Amniotic epithelial cell (primary cell): ENCODE measurements around the gene TXNDC15.
A peak's percentile ranks its signal among the peaks of the same experiment; 100 is the strongest.
"Not testable (repeated sequence)": the region's sequence is repeated elsewhere in the genome, so short reads cannot be mapped to it uniquely, and the experiment has no call there.

Experiments
- DNase-seq: peaks from one replicate; pipeline ENCODE4 v3.0.0-alpha.2; 2010; ENCODE audit warnings: low read depth

TXNDC15 gene, protein sequence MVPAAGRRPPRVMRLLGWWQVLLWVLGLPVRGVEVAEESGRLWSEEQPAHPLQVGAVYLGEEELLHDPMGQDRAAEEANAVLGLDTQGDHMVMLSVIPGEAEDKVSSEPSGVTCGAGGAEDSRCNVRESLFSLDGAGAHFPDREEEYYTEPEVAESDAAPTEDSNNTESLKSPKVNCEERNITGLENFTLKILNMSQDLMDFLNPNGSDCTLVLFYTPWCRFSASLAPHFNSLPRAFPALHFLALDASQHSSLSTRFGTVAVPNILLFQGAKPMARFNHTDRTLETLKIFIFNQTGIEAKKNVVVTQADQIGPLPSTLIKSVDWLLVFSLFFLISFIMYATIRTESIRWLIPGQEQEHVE

DNA sequence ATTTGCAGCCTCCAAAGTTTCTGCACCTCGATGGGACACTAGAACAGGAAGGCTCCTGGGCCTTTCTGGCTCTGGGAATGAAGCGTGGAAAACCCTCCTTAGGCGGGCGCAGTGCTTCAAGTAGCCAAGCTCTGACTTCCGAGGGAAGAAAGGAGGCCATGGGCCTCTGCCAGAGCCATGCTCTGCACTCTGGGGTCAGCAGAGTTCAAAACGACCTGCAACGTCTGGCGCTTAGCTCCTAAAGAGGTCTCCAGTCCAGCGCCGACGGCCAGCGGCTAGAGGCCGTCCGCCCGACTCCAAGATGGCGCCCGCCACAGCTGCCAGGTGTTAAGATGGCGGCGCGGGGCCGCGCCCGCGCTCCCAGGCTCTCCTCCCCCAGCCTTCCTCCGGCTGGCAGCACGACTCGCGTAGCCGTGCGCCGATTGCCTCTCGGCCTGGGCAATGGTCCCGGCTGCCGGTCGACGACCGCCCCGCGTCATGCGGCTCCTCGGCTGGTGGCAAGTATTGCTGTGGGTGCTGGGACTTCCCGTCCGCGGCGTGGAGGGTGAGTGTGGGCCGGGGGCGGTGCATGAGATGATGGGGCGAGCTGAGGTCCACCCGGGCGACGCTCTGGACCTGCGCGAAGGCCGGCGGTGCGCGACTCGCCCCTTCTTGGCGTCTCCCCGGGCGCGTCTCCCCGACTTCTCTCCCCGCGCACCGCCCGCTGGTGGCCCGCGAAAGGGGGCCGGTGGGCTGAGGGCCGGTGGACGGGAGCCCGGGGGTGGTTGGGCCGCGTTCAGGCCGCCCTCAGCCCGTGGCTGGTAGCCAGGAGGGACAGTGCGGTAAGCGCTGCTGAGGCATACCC is at the start of gene TXNDC15:
TXNDC15 (plus strand) TSS at position 385 of the 844 bp plus-strand sequence; CDS start at position 442, 57 bp downstream.
- peak; percentile 82 for DNase-seq

DNA sequence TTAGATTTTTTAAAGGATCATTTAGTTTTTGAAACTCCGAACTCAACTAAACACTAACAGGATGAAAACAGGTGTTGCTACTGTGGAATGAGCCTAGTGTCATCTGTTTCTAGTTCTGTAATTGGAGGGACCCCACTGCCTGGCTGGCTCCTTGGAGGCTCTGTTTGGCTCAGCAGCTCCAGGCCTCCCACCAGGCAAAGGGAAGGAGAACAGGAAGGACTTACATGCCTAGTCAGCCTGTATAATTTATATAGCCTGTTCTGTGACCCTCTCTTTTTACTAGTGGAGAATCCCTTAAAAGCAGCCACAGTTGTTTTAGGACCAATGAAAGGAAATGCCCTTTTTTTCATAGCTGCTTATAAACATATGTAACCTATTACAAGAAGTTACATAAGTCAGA is 49.5 kb upstream of the TXNDC15 start:
- DNase-seq, result no peak

DNA sequence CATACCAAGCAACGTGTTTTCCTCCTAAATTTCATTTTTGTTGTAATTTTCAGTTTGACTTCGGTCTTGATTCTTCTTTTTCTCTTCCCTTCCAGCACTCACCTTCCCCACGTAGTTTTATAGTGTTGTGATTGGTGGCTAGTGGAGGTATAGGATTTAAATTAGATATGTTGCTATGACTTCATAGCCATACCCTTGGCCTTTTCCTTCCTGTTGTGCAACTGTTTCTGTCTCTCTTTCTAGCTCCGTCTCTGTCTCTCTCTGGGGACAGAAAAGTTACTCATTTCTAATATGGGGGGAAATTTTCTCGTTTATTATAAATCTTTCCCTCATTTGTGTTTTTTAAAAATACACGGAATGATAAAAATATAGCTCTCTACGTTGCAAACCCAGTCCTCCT is 49.0 kb upstream of the TXNDC15 start:
- no peak for DNase-seq

DNA sequence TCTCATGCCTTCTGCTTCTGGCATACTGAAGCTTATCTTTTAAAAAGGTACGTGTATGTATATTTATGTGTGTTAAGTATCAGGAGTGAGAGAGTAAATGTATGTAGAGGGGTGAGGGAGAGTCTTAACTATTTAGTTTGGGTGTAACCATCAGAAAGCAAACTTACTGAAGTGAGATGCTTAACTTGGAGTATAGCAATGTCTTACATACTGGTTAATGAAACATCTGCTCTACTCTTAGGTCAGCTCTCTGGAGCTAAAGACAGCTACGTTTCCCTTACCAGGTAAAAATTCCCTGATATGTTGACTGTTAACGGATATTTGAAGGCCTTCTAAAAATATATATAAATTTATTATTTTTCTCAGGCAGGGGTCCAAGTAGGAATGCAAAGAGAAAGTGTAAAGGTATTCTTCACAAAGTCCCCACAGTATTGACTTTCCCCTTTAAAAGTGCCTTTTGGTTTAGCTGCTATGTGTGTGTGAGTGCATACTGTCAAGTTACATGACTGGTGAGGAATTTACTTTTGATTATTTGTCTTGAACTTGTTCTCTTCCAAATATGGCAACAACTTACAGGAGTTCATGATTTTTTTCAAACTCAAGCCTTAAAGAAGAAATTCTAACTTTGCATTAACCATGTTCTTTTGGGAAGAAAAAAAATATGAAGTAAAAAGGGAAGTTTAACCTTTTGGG is 40.7 kb upstream of the TXNDC15 start:
- peak; percentile 33 for DNase-seq

DNA sequence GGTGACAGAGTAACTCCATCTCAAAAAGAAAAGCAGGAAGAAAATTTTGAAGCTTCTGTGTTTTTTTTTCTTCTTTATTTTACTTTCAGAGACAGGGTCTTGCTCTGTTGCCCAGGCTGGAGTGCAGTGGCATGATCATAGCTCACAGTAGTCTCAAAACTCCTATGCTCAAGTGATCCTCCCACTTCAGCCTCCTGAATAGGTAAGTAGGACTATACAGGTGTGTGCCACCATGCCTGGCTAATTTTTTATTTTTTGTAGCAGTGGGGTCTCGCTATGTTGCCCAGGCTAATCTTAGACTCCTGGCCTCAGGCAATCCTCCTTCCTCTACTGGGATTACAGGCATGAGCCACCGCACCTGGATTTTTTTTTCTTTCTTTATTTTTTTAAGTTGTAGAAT is 38.5 kb upstream of the TXNDC15 start:
- DNase-seq, result no peak

DNA sequence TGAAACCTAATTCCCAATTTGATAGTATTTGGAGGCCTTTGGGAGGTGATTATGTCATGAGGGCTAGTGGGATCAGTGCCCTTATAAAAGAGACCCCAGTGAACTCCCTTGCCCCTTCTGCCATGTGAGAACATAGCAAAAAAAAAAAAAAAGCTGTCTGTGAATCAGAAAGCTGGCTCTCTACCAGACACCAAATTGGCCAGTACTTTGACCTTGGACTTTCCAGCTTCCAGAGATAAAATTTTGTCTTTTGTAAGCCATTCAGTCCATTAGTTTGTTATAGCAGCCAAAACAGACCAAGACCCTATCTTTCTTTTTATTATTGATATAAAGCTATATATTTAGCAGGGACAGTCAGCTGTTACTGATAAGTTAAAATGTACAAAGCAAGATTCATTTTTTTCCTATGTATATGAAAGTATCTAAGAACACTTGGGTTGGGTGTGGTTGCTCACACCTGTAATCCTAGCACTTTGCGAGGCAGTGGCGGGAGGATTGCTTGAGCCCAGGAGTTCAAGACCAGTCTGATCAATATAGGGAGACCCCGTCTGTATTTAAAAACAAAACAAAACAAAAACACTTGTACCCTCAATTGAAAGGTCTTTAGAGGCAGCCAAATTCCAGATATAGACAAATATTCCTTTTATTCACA is 36.5 kb upstream of the TXNDC15 start:
- DNase-seq, result peak; percentile 62

DNA sequence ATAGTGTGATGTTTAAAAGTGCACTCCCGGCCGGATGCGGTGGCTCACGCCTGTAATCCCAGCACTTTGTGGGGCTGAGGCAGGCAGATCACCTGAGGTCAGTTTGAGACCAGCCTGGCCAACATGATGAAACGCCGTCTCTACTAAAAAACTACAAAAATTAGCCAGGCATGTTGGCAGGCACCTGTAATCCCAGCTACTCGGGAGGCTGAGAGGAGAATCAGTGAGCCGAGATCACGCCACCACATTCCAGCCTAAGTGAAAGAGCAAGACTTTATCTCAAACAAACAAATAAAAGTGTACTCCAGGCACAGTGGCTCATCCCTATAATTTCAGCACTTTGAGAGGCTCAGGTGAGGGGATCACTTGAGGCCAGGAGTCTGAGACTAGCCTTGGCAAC is 35.8 kb upstream of the TXNDC15 start:
- not testable (repeated sequence) for DNase-seq

DNA sequence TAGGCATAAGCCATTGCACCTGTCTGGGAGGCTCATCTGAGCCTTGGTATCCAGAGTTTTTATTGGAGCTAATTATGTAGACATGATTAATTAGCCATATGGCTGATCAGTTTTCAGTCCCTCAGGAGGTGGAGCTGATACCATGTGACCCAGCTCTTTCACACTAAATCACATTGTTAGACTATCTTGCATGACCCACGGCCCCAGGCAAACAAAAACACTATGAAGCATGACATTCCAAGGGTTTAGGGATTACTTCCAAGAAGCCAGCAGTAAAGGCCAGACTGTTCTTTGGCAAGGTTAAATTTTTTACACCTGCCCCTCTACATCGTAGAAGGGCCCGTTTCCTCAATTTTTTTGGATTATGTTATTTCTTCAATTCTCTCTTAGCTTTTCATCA is 33.4 kb upstream of the TXNDC15 start:
- DNase-seq, result no peak

DNA sequence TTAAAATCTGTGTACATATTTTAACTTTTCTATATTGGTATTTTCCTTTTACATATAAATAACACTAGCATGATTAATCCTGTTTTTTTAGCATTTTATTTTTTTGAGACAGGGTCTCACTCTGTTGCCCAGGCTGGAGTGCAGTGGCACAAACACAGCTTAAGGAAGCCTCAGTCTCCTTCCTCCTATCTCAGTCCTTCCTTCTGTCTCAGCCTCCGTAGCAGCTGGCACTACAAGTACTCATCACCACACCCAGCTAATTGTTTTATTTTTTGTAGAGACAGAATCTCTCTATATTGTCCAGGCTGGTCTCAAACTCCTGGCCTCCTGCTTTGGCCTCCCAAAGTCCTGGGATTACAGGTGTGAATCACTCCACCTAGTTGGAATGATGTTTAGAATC is 29.9 kb upstream of the TXNDC15 start:
- DNase-seq, result no peak

DNA sequence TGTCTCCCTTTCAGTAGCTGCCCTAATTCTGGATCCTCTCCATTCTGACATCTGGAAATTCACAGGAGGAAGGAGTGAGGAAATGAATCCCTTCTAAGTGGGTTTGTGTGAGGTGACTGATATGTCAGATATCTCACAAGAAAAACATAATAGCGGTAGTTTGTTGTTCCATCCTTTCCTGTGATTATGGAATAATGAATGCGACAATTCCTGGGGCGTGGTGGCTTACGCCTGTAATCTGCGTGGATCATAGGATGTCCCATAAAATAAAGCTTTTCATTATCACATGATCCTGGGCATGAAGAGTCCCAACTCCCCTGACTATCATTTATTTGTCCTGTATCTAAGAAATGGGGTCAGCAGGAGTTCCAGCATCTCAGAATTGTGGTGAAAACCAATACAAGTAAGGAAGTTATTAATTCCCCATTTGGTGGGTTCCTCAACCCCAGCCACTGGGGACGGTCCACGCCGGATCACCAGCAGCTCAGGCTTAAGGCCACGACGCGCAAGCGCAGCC is 28.8 kb upstream of the TXNDC15 start:
- peak; percentile 22 for DNase-seq

DNA sequence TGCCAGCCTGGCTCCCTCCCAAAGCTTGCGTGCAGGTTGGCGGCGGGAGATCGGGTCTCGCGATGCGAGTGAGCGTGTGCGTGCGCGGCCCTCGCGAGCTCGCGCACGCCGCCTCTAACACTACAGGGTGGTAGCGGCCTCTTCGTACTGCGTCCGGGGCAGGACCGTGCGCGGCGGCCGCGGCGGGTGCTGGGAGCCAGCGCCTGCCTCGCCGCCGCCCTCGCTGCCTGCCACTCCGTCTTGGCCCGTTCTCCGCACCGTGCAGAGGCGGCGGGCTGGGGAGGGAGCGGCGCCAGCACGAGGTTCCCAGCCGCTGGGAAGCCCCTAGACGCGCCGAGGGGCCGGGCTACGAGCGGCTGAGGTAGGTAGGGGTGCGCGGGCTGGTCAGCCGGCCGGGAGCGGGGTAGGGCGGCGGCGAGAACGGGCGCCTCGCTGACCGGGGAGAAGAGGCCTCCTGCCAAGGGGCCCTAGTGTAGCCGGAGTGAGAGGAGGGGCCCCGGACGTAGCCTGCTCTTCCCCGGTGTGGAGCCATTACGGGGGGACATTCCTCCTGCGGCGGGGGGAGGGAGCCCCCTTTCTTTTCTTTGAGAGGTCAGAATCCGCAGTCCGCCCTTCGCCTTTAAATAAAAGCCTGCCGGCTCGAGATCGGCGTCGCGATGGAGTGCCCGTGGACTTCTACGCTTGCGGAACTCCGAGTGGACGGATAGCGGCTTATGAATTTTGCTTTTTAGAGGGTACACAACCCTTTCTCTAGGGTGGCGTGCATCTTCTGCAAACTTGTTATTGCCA is 28.1 kb upstream of the TXNDC15 start, which contains the start of gene C5orf24:
C5orf24 (plus strand) TSS at position 117 of the 789 bp plus-strand sequence. CDS start 8,933 bp downstream, outside the sequence.
- peak; percentile 94 for DNase-seq

DNA sequence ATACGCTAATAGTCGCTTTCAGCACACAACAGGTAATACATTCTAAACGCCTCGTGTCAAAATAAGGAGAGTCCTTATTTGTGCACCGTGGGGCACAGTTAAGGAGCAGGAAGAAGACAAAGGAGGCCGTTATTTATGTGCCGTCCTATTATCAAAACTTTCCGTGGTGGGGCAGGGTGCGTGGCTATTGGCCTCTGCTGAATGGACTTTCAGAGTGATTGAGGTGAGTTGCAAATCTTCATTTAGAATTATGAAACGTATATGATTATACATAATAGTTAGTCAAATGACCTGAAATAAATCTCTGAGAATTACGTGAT is 27.6 kb upstream of the TXNDC15 start:
- peak; percentile 17 for DNase-seq

DNA sequence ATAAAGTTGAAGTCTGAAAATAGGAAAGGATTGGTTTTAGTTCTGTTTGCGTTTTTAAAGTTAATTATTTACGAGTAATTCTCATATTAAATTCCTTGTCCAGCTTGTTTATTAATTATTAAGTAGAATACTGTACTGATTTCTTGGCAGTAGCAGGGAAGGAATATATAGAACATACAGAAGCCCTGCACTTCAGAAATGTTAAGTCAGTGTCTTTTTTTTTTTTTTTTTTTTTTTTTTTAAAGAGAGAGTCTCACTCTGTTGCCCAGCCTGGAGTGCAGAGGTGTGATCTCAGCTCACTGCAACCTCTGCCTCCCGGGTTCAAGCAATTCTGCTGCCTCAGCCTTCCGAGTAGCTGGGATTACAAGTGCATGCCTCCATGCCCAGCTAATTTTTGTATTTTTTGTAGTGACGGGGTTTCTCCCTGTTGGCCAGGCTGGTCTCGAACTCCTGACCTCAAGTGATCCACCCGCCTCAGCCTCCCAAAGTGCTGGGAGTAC is 24.7 kb upstream of the TXNDC15 start:
- not testable (repeated sequence) for DNase-seq

DNA sequence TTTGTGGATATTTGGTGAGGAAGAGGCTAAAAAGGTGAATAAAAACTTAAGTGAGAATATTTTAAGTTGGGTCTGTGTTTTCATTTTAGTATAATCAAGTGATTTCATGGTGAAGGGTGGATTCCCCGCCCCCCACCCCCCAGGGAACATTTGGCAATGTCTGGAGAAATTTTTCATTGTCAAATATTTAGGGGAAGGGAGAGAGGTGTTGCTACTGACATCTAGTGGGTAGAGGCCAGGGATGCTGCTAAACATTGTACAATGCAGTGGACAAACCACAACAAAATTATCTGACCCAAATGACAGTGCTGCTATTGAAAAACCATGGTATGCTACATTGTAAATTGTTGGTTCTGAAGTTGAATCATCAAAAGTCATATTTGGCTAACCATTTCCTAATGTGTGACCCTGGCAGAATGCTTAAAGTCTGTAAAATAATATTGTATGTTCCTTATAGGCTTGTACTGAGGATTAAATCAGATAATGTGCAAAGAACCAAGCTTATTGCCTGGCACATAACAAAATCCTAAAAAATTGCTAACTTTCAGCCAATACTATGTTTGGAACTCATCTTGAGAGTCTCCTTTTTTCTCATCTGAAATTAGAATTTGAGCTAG is 22.8 kb upstream of the TXNDC15 start:
- DNase-seq, result peak; percentile 49

DNA sequence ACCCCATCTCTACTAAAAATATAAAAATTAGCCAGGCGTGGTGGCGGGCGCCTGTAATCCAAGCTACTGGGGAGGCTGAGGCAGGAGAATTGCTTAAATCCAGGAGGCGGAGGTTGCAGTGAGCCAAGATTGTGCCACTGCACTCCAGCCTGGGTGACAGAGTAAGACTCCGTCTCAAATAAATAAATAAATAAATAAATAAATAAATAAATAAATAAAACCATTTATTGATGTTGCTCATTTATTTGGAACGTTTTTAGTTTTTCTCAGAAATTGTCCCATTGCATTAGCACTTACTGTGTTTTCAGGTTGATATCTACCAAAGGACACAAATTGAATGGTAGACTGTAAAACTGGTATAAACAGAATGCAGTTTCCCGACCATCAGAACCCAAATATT is 17.7 kb upstream of the TXNDC15 start:
- not testable (repeated sequence) for DNase-seq

DNA sequence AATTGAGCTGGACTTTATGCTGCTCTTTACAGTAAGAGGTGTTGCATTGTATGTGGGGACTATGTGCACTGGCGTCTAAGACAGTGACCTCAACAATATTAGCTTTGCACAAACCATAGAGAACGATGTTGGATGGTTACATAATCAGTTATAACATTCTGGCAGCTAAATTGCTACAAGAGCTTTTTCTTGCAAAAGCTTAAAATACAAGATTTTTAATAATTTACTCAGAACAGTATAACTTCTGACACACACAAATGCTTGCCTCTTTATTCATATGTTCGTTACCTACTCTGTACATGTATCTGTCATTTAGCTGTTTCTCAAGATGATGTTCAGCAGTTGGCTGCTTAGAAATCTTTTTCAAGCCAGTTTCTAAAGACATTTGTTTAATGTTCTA is 16.8 kb upstream of the TXNDC15 start:
- no peak for DNase-seq

DNA sequence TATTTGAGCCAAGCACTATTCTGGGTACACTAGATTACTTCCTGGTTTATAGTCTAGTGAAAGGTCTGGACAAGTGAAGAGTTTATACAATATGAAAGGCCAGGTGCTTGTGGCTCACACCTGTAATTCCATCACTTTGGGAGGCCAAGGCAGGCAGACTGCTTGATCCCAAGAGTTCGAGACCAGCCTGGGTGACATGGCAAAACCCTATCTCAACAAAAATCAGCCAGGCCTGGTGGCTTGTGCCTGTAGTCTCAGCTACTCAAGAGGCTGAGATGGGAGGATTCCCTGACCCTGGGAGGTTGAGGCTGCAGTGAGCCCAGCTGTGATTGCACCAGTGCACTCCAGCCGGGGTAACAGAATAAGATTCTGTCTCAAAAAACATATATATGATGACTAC is 9.5 kb upstream of the TXNDC15 start:
- no peak for DNase-seq

DNA sequence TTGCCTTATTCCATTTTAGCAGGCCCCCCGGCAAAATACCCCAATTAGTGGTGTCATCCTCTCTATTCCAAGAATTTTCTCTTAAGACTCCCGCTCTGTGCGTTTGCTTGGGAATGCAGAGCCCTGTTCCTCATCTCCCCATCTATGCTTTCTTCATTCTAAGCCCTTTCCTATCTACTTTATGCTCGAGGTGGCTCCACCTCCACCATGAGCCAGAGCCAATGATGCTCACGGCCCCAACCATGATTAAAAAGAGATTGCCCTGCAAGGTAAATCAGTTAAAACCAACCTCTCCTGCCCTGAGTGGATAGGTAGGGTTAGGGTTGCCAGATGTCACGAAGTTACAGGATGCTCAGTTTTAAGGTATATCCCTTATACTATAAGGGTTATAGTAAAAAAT is 677 bp upstream of the TXNDC15 start:
- DNase-seq, result no peak

DNA sequence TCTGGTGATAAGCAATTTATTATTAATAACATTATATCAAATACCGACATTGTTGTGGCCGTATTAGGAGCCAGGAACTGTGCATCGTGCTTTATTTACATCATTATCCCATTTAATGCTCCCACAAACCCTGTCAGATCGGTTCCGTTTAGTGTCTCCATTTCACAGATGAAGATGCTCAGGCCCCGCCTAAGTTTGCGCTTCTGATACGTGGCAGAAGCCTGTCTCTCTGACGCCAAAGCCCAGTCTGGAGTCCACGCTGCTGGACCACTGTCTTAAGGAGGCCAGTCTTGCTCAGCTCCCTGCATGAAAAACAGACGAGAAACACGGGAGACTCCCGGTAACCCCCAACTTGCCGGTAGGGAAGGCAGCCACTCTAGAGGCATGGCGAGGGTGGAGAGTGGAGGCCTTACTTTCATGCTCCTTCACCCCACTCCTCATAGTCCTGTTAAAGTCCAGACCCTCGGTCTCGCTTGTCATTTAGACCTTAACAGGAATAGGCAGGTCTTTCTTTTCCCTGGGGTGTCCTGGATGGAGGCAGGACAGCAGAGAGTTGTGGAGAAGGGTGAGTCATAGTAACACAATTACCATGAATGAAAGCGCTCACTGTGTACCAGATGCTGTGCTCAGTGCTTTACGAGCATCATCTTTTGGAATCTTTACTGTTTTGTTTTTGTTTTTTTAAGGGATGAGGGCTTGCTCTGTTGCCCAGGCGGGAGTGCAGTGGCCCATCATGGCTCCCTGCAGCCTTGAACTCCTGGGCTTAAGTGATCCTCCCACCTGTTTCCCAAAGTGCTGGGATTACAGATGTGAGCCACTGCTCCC is 872 bp downstream of the TXNDC15 start:
- peak; percentile 88 for DNase-seq

DNA sequence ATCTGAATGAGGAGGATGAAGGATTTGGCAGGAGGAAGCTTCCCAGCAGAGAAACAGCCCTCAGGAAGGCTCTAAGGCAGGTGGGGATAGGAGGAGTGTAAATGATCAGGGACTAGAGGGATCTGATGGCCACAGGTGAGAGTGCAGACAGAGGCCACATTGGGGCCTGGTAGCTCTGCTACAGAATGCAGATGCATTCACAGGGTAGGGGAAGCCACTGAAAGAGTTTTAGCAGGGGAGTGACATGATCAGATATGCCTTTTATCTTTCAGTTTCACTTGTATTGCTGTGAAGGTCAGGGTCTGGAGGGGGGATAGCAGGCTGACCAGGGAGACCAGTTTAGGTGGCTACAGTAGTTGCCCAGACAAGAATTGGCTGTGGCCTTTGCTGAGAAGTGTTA is 3.0 kb downstream of the TXNDC15 start:
- no peak for DNase-seq
